RWPE2 (cell line): Measurements from ENCODE around the gene PLCB1.
A peak's percentile ranks its signal among the peaks of the same experiment; 100 is the strongest.

ENCODE experiments used
- ATAC-seq: fragments of 200-7000 bp; cut with Tn5 transposase; 3 replicates; pipeline ENCODE4 v1.9.1; 2021; ENCODE audit warnings: low read depth
- DNase-seq: peaks from one replicate; pipeline ENCODE4 v3.0.0-alpha.2; 2020; ENCODE audit warnings: low spot score
- H3K27ac ChIP-seq: fragments of 450-650 bp; 2 replicates; pipeline ENCODE4 v1.5.1; 2017; ENCODE audit warnings: mild to moderate bottlenecking; ENCODE audit not compliant: poor library complexity, severe bottlenecking
- H3K27me3 ChIP-seq: fragments of 250-450 bp; sonication (Bioruptor Pico); 2 replicates; pipeline ENCODE4 v1.5.1; 2021; ENCODE audit warnings: mild to moderate bottlenecking, moderate library complexity; ENCODE audit not compliant: insufficient read depth, poor library complexity, severe bottlenecking
- H3K36me3 ChIP-seq: fragments of 250-450 bp; sonication (Bioruptor Pico); 2 replicates; pipeline ENCODE4 v1.5.1; 2020; ENCODE audit warnings: low read depth, mild to moderate bottlenecking, moderate library complexity
- H3K4me1 ChIP-seq: fragments of 250-450 bp; sonication (Bioruptor Pico); 2 replicates; pipeline ENCODE4 v1.5.1; 2021; ENCODE audit warnings: mild to moderate bottlenecking, moderate library complexity; ENCODE audit not compliant: insufficient read depth, poor library complexity, severe bottlenecking
- H3K4me3 ChIP-seq: fragments of 250-450 bp; sonication (Bioruptor Pico); 2 replicates; pipeline ENCODE4 v1.5.1; 2021; ENCODE audit warnings: mild to moderate bottlenecking, moderate library complexity; ENCODE audit not compliant: severe bottlenecking
- H3K9me3 ChIP-seq: fragments of 250-450 bp; sonication (Bioruptor Pico); 2 replicates; pipeline ENCODE4 v1.5.1; 2021; ENCODE audit warnings: mild to moderate bottlenecking, moderate library complexity; ENCODE audit not compliant: severe bottlenecking
- CTCF ChIP-seq: fragments of 450-650 bp; IDR thresholded peaks from one replicate; pipeline ENCODE4 v1.5.1; 2017; ENCODE audit warnings: mild to moderate bottlenecking, moderate library complexity; ENCODE audit not compliant: poor library complexity, severe bottlenecking

PLCB1 gene

GRCh38 chr20:8788275-8788674 lies 656.2 kb downstream of the PLCB1 start:
- Histone ChIP-seq H3K4me3 (no peak overlapping the region), H3K36me3 (no peaks in the 10 kb centered on the region), H3K4me1 (no peaks in the 10 kb centered on the region), H3K9me3 (no peaks in the 10 kb centered on the region), H3K27me3 (no peaks in the 10 kb centered on the region), H3K27ac (no peak overlapping the region)
- DNase-seq (no peak), ATAC-seq (no peak)
- no peak for TF ChIP-seq CTCF

- no peak for ATAC-seq
- no peak for TF ChIP-seq CTCF
- no peak for DNase-seq
These were observed 656.8 kb downstream of the PLCB1 start for GRCh38 chr20:8788831-8789230.

DNA sequence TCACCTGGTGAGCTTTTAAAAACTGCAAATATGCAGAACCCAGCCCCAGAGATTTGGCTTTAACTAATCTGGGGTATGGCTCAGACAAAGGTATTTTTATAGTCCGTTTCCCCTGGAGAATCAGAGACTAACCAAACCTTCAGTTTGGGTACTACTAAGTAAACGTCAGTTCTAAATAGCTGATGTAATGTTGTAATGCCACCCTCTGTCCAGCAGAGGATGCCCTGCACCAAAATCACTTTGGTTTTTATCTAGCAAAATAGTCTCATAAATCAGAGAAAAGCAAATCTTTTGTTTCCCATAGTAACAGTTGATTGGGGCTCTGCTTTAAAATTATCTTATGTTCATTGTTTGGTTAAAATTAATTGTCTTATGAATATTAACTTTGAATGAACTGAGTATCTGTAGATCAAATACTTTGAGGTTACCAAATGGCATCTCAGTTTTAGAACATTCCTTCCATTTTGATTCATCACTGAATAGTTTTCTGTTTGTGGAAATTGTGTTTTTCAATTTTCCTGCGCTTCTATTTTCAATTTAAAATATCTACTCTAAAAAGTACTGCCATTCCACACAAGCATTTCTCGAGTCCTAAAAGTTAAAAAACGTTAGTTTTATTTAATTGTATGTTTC lies 658.5 kb downstream of the PLCB1 start:
- peak; percentile 100 for TF ChIP-seq CTCF
- ATAC-seq, result peak; percentile 50; the same call in 2 of the 3 replicates
- DNase-seq, result no peak

More at GRCh38 chr20:8788831-8789230, 656.8 kb downstream of the PLCB1 start:
- no peak overlapping the region for H3K27ac ChIP-seq
- no peak overlapping the region for H3K4me3 ChIP-seq
- no peaks in the 10 kb centered on the region for H3K9me3 ChIP-seq
- no peaks in the 10 kb centered on the region for H3K27me3 ChIP-seq
- no peaks in the 10 kb centered on the region for H3K36me3 ChIP-seq
- no peaks in the 10 kb centered on the region for H3K4me1 ChIP-seq

DNA sequence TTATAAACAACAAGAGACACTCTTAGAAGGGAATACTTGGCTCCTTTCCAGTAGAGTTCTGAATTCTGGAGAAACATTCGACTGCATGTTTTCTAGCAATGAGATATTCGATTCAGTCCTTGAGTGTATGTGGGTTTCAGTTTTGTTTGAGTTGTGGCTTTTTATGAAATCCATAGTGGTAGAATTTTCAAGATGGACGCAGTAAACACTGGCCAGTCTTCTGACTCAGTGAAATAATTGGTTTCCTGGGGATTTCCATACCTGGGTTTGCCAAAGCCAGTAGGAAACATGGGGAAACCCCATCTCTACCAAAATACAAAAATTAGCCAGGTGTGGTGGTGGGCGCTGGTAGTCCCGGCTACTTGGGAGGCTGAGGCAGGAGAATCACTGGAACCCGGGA lies 663.3 kb downstream of the PLCB1 start:
- ATAC-seq, result no peak
- TF ChIP-seq CTCF, result no peak
- H3K9me3 ChIP-seq, result no peaks in the 10 kb centered on the region
- H3K36me3 ChIP-seq, result no peaks in the 10 kb centered on the region
- H3K4me3 ChIP-seq, result no peak overlapping the region
- no peak overlapping the region for H3K27ac ChIP-seq
- no peaks in the 10 kb centered on the region for H3K4me1 ChIP-seq
- no peak for DNase-seq
- no peaks in the 10 kb centered on the region for H3K27me3 ChIP-seq

More for the DNA sequence above, 658.5 kb downstream of the PLCB1 start:
- Histone ChIP-seq H3K36me3 (no peaks in the 10 kb centered on the region), H3K4me3 (no peak overlapping the region), H3K27ac (no peak overlapping the region), H3K27me3 (no peaks in the 10 kb centered on the region), H3K9me3 (no peaks in the 10 kb centered on the region), H3K4me1 (no peaks in the 10 kb centered on the region)

DNA sequence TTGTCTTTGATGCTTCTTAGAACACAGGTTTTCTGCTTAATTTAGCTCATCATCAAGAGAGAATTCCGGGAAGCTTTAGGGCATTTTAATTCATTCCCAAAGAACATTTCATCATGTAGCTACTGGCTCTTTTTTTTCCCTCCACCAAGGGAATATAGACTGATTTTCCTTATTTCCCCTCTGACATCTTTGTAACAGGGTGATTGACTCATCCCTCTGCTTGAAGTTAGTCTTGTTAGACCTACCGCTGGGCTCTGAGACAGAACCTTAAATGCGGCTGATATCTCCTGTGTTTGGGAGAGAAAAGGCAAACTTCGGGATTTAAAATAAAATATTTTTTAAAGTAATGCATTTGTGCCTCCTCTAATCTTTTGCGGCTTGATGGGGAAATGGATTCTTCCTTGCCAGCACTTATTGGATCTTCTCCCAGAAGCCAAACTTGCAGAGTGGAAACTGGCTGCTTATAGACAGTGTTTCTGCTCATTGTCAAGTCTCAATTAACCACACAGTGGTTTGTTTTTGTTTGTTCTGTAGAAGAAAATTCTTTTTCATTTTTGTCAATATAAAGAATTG lies 664.1 kb downstream of the PLCB1 start:
- TF ChIP-seq CTCF, result no peak
- ATAC-seq (no peak), DNase-seq (no peak)
- no peak overlapping the region for H3K27ac ChIP-seq
- no peak overlapping the region for H3K4me3 ChIP-seq
- H3K9me3 ChIP-seq, result no peaks in the 10 kb centered on the region
- no peaks in the 10 kb centered on the region for H3K36me3 ChIP-seq
- no peaks in the 10 kb centered on the region for H3K27me3 ChIP-seq
- no peaks in the 10 kb centered on the region for H3K4me1 ChIP-seq
